Spleen (tissue), 13 donors: Measurements from ENCODE around the gene OR5V1. TPM values are rescaled to one million over a fixed set of nuclear protein-coding genes. Genes with fewer than 3 reads are reported as not detected.

Experiments
- DNase-seq: peaks from one replicate; pipeline ENCODE4 v3.0.0-alpha.2; 2020
- H3K27ac ChIP-seq, 8 donors: fragments of 200-600 bp; sonication (generic) in 7 of 8; 1 replicate in 4 of 8; 2 replicates in 4 of 8; pipeline versions ENCODE4 v1.5.0 to v1.8.0; 2016 to 2021; ENCODE audit warnings: inconsistent platforms in 4 of 8, mild to moderate bottlenecking in 4 of 8, moderate library complexity in 1 of 8
- H3K27me3 ChIP-seq, 7 donors: fragments of 200-600 bp; sonication (generic) in 6 of 7; replicated peaks in 1 of 7; 1 replicate in 4 of 7; 2 replicates in 3 of 7; pipeline versions ENCODE4 v1.5.0 to v1.8.0; 2016 to 2021; ENCODE audit warnings: inconsistent platforms in 3 of 7, mild to moderate bottlenecking in 1 of 7
- H3K36me3 ChIP-seq, 6 donors: fragments of 200-600 bp; sonication (generic) in 5 of 6; 1 replicate in 4 of 6; 2 replicates in 2 of 6; pipeline versions ENCODE4 v1.5.0 to v1.8.0; 2016 to 2021; ENCODE audit warnings: inconsistent platforms in 2 of 6
- H3K4me1 ChIP-seq, 6 donors: fragments of 200-600 bp; sonication (generic) in 5 of 6; 1 replicate in 3 of 6; 2 replicates in 3 of 6; pipeline versions ENCODE4 v1.5.0 to v1.8.0; 2016 to 2021; ENCODE audit warnings: inconsistent platforms in 3 of 6
- H3K4me3 ChIP-seq, 8 donors: fragments of 200-600 bp; sonication (generic) in 7 of 8; 1 replicate in 4 of 8; 2 replicates in 4 of 8; pipeline versions ENCODE4 v1.5.0 to v1.8.0; 2016 to 2021; ENCODE audit warnings: inconsistent platforms in 4 of 8, mild to moderate bottlenecking in 4 of 8, moderate library complexity in 2 of 8
- H3K9me3 ChIP-seq, 8 donors: fragments of 200-600 bp; sonication (generic) in 7 of 8; 1 replicate in 4 of 8; 2 replicates in 4 of 8; pipeline versions ENCODE4 v1.5.0 to v1.8.0; 2016 to 2021; ENCODE audit warnings: inconsistent platforms in 4 of 8
- CTCF ChIP-seq, 11 experiments: fragments of 200-600 bp in 7 of 11; fragments of 450-650 bp in 4 of 11; sonication (generic) in 4 of 11; IDR thresholded peaks in 8 of 11; conservative IDR thresholded peaks in 3 of 11; 1 replicate in 7 of 11; 2 replicates in 4 of 11; pipeline versions ENCODE4 v1.4.0 to v1.8.0; 2016 to 2021; ENCODE audit warnings: antibody characterized with exemption in 11 of 11, inconsistent platforms in 4 of 11, mild to moderate bottlenecking in 1 of 11
- POLR2A ChIP-seq, 3 donors: fragments of 450-650 bp; IDR thresholded peaks; one replicate each; pipeline ENCODE4 v1.5.1; 2017; ENCODE audit warnings: antibody characterized with exemption in 3 of 3, mild to moderate bottlenecking in 1 of 3
- POLR2AphosphoS5 ChIP-seq, 3 donors: sonication (generic); formaldehyde crosslinking; IDR thresholded peaks; one replicate each; pipeline ENCODE4 v1.5.1; 2017; ENCODE audit warnings: antibody characterized with exemption in 3 of 3
- WGBS, 5 donors: extraction: QIAGEN DNeasy Blood & Tissue Kit in 3 of 5; methylation state at CpG; one replicate each; pipeline versions ENCODE4 v1.1.5 to v1.1.7; 2013 to 2018; 5-methylcytosine and 5-hydroxymethylcytosine counted together
- intact Hi-C: fragments of 100-400 bp; cut with DNase I; formaldehyde crosslinking; loops from one replicate; pipeline ENCODE4 v1.15.0; 2023; ENCODE audit warnings: low total_unique reads
- long read RNA-seq, 2 donors: transcript quantifications; one replicate each; lab custom pipeline, GENCODE V29; 2026
- polyA plus RNA-seq, 3 donors: library from polyadenylated mRNA; stranded (reverse); fragments of 200-250 nt; gene quantifications; one replicate each; pipeline ENCODE4 v1.2.1, GENCODE V29; 2013
- total RNA-seq, 7 donors: library from RNA; depleted of rRNA in 3 of 7; stranded (reverse); fragments of >200 nt in 3 of 7; fragmentation: NEBNext Ultra II Directional in 4 of 7; extraction: Animal tissue kit (Norgen Biotek cat#: 25700) in 4 of 7; gene quantifications; one replicate each; pipeline versions ENCODE4 v1.1.0 to v1.2.1, GENCODE V29; 2016 to 2021
- donor health status: healthy with polysubstance abuse.
- donor health status: DM: no; HTN: no; CAD: no; lungs with moderate emphysema.
- donor health status: DM: no; HTN: no; CAD: no.
- donor health status: Bipolar disorder and iron deficiency.
- donor health status: healthy.
- donor health status: DM: no; HTN: no; CAD: no.
- donor health status: DM: yes; HTN: yes; CAD: no.

Gene OR5V1
- total RNA-seq (not detected), polyA plus RNA-seq (not detected)
- long read RNA-seq, donor 1: 0 reads
- long read RNA-seq, donor 2: 0 reads

- Histone ChIP-seq H3K27me3 (peaks cover 0 to 20% (median 0%) of the 10 kb centered on the region in 7 donors), H3K36me3 (no peaks in the 10 kb centered on the region), H3K27ac (no peak within 1 kb of the TSS), H3K9me3 (peaks cover 0 to 10% (median 0%) of the 10 kb centered on the region in 8 donors), H3K4me1 (no peaks in the 10 kb centered on the region), H3K4me3 (no peak within 1 kb of the TSS)
- DNase-seq: no peak
- TF ChIP-seq POLR2AphosphoS5 (IDR thresholded peaks at IDR 0.05) (no peak), CTCF (IDR thresholded peaks at IDR 0.05 in 8 of 11, conservative IDR thresholded peaks at IDR 0.05 in 3 of 11) (no peak), POLR2A (IDR thresholded peaks at IDR 0.05) (no peak)
- 75 to 82% (median 80%) methylated on average over 3 of the region's 3 CpGs for WGBS, 5 donors
- intact Hi-C loops: no loop called here
Observed at GRCh38 chr6:29368765-29369164, at the start of gene OR5V1. OR5V1 (minus strand) TSS chr6:29368865; CDS start chr6:29356195, 12,670 bp downstream.

- intact Hi-C loops: no loop called here
- no peak for DNase-seq
- no peak for TF ChIP-seq POLR2A (IDR thresholded peaks at IDR 0.05)
- TF ChIP-seq CTCF (IDR thresholded peaks at IDR 0.05 in 8 of 11, conservative IDR thresholded peaks at IDR 0.05 in 3 of 11): no peak
- no peak for TF ChIP-seq POLR2AphosphoS5 (IDR thresholded peaks at IDR 0.05)
- H3K36me3 ChIP-seq: no peaks in the 10 kb centered on the region
- H3K4me1 ChIP-seq: no peaks in the 10 kb centered on the region
- peaks cover 0 to 24% (median 6%) of the 10 kb centered on the region in 8 donors for H3K9me3 ChIP-seq
- H3K4me3 ChIP-seq: no peak within 1 kb of the TSS
- peaks cover 0 to 22% (median 0%) of the 10 kb centered on the region in 7 donors for H3K27me3 ChIP-seq
- H3K27ac ChIP-seq: no peak within 1 kb of the TSS
Observed at GRCh38 chr6:29414588-29414987, 45.9 kb upstream of the OR5V1 start, which contains the start of gene OR12D1. OR12D1 (plus strand) TSS chr6:29414928.

- no peaks in the 10 kb centered on the region for H3K36me3 ChIP-seq
- peaks cover 0 to 8% (median 0%) of the 10 kb centered on the region in 7 donors for H3K27me3 ChIP-seq
- WGBS, 5 donors: 39 to 96% (median 85%) methylated on average over 1 of the region's 1 CpG
- intact Hi-C loops: no loop called here
- H3K9me3 ChIP-seq: peaks cover 0 to 8% (median 0%) of the 10 kb centered on the region in 8 donors
- no peak for DNase-seq
- TF ChIP-seq POLR2AphosphoS5 (IDR thresholded peaks at IDR 0.05) (no peak), CTCF (IDR thresholded peaks at IDR 0.05 in 8 of 11, conservative IDR thresholded peaks at IDR 0.05 in 3 of 11) (no peak), POLR2A (IDR thresholded peaks at IDR 0.05) (no peak)
- no peaks in the 10 kb centered on the region for H3K4me1 ChIP-seq
- H3K27ac ChIP-seq: no peak overlapping the region
- H3K4me3 ChIP-seq: no peak overlapping the region
Observed at GRCh38 chr6:29403801-29404200, 35.1 kb upstream of the OR5V1 start.

GRCh38 chr6:29399525-29399924 is 30.9 kb upstream of the OR5V1 start:
- Histone ChIP-seq H3K9me3 (no peaks in the 10 kb centered on the region), H3K4me3 (no peak overlapping the region), H3K4me1 (no peaks in the 10 kb centered on the region), H3K36me3 (no peaks in the 10 kb centered on the region), H3K27me3 (peaks cover 0 to 10% (median 0%) of the 10 kb centered on the region in 7 donors), H3K27ac (no peak overlapping the region)
- TF ChIP-seq CTCF (IDR thresholded peaks at IDR 0.05 in 8 of 11, conservative IDR thresholded peaks at IDR 0.05 in 3 of 11): no peak
- TF ChIP-seq POLR2AphosphoS5 (IDR thresholded peaks at IDR 0.05): no peak
- TF ChIP-seq POLR2A (IDR thresholded peaks at IDR 0.05): no peak
- DNase-seq: no peak
- 48 to 81% (median 75%) methylated on average over 2 of the region's 2 CpGs for WGBS, 5 donors
- intact Hi-C loops: no loop called here
